Esophagus squamous epithelium (tissue), 5 donors: ENCODE measurements around the gene CARD6. TPM values are rescaled to one million over a fixed set of nuclear protein-coding genes. Genes with fewer than 3 reads are reported as not detected.
"Not testable (repeated sequence)": the region's sequence is repeated elsewhere in the genome, so short reads cannot be mapped to it uniquely, and the experiment has no call there.

Source experiments
- DNase-seq: peaks from one replicate; lab custom pipeline; 2025; lab: John Stamatoyannopoulos, UW
- H3K27ac ChIP-seq, 4 donors: fragments of 200-600 bp; sonication (generic); one replicate each; pipeline ENCODE4 v1.5.1; 2016 to 2019; ENCODE audit warnings: mild to moderate bottlenecking in 1 of 4
- H3K27me3 ChIP-seq, 4 donors: fragments of 200-600 bp; sonication (generic); 1 replicate in 3 of 4; 2 replicates in 1 of 4; pipeline versions ENCODE4 v1.5.1 to v1.6.0; 2017 to 2021; ENCODE audit warnings: antibody characterized with exemption in 1 of 4
- H3K36me3 ChIP-seq, 3 donors: fragments of 200-600 bp; sonication (generic); one replicate each; pipeline ENCODE4 v1.5.1; 2016 to 2019
- H3K4me1 ChIP-seq, 3 donors: fragments of 200-600 bp; sonication (generic); one replicate each; pipeline ENCODE4 v1.5.1; 2017 to 2019
- H3K4me3 ChIP-seq, 4 donors: fragments of 200-600 bp; sonication (generic); 1 replicate in 3 of 4; 2 replicates in 1 of 4; pipeline ENCODE4 v1.5.1; 2016 to 2019; ENCODE audit warnings: mild to moderate bottlenecking in 2 of 4, moderate library complexity in 1 of 4
- H3K9me3 ChIP-seq, 3 donors: fragments of 200-600 bp; sonication (generic); one replicate each; pipeline ENCODE4 v1.5.1; 2016 to 2019
- POLR2A ChIP-seq, 4 donors: fragments of 450-650 bp; IDR thresholded peaks; one replicate each; pipeline ENCODE4 v1.6.1; 2017; ENCODE audit warnings: antibody characterized with exemption in 4 of 4, mild to moderate bottlenecking in 4 of 4, moderate library complexity in 3 of 4
- WGBS, 2 donors: methylation state at CpG; one replicate each; pipeline ENCODE4 v1.1.5; 2018; 5-methylcytosine and 5-hydroxymethylcytosine counted together
- intact Hi-C: fragments of 100-400 bp; cut with DNase I; formaldehyde crosslinking; loops from one replicate; pipeline ENCODE4 v1.15.0; 2022
- total RNA-seq, 4 donors: library from RNA; depleted of rRNA; stranded (reverse); fragments of >200 nt; gene quantifications; one replicate each; pipeline ENCODE4 v1.1.0, GENCODE V29; 2016
- TF ChIP-seq, protein P1 (sequence below), 6 experiments: fragments of 450-650 bp in 4 of 6; fragments of 200-600 bp in 2 of 6; sonication (generic) in 2 of 6; IDR thresholded peaks; one replicate each; pipeline ENCODE4 v1.5.1; 2016 to 2019; ENCODE audit warnings: antibody characterized with exemption in 6 of 6, mild to moderate bottlenecking in 4 of 6, moderate library complexity in 4 of 6
- donor health status: DM: yes; HTN: yes; CAD: no.

Gene CARD6
- total RNA-seq, 4 donors from 2014 or later, result 17.7 to 20.4 (median 19.2) TPM

DNA sequence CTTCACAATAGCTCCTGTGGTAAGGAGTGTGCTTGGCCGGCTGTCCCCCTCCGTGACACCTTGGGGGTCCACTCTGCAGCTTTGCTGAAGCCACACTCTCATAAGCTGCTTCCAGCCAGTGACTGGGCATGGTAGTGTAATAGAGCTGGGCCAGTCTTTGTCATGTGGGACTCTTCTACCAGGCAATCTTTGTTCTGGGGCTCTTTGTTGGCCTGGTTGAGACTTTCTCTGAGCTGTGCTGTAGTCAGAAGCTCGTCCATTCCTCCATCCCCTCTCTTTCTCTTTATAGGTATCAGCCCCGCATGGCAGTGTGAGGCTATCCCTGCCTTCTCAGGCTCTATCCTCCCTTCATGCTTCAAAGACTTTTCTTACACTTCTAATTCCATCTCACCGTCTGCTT is 25.7 kb downstream of the CARD6 start:
- Histone ChIP-seq H3K36me3 (no peaks in the 10 kb centered on the region), H3K27ac (no peak overlapping the region), H3K4me3 (no peak overlapping the region), H3K27me3 (no peaks in the 10 kb centered on the region), H3K9me3 (peaks cover 0 to 6% (median 1%) of the 10 kb centered on the region in 3 donors), H3K4me1 (peaks cover 0 to 7% (median 0%) of the 10 kb centered on the region in 3 donors)
- intact Hi-C loops, result no loop called here
- TF ChIP-seq, protein P1, sequence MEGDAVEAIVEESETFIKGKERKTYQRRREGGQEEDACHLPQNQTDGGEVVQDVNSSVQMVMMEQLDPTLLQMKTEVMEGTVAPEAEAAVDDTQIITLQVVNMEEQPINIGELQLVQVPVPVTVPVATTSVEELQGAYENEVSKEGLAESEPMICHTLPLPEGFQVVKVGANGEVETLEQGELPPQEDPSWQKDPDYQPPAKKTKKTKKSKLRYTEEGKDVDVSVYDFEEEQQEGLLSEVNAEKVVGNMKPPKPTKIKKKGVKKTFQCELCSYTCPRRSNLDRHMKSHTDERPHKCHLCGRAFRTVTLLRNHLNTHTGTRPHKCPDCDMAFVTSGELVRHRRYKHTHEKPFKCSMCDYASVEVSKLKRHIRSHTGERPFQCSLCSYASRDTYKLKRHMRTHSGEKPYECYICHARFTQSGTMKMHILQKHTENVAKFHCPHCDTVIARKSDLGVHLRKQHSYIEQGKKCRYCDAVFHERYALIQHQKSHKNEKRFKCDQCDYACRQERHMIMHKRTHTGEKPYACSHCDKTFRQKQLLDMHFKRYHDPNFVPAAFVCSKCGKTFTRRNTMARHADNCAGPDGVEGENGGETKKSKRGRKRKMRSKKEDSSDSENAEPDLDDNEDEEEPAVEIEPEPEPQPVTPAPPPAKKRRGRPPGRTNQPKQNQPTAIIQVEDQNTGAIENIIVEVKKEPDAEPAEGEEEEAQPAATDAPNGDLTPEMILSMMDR (IDR thresholded peaks at IDR 0.05), result no peak
- no peak for TF ChIP-seq POLR2A (IDR thresholded peaks at IDR 0.05)
- 65 to 80% methylated on average over 4 to 5 of the region's 5 CpGs for WGBS, 2 donors
- no peak for DNase-seq

DNA sequence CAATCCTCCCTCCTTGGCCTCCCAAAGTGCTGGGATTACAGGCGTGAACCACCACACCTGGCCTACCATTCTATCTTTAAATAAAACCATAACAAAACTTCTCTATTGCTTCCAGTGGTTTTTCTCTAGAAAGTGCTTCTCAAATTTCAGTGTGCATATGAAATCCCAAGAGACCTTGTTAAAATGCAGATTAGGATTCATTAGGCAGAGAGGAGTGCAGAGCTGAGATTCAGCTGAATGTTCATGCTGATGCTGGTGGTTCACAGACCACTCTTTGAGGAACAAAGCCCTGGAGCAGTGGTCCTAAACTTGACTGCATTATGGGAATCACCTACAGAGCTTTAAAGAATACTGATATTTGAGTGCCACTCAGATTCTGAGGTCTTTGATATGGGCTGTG is 28.2 kb downstream of the CARD6 start:
- Histone ChIP-seq H3K4me1 (peaks cover 0 to 7% (median 0%) of the 10 kb centered on the region in 3 donors), H3K9me3 (peaks cover 0 to 17% (median 7%) of the 10 kb centered on the region in 3 donors), H3K36me3 (no peaks in the 10 kb centered on the region), H3K27ac (no peak overlapping the region), H3K27me3 (no peaks in the 10 kb centered on the region), H3K4me3 (no peak overlapping the region)
- 67 to 83% methylated on average over 1 of the region's 1 CpG for WGBS, 2 donors
- no peak for DNase-seq
- intact Hi-C loops, result no loop called here
- TF ChIP-seq, protein P1 (IDR thresholded peaks at IDR 0.05), result no peak
- TF ChIP-seq POLR2A (IDR thresholded peaks at IDR 0.05), result no peak

DNA sequence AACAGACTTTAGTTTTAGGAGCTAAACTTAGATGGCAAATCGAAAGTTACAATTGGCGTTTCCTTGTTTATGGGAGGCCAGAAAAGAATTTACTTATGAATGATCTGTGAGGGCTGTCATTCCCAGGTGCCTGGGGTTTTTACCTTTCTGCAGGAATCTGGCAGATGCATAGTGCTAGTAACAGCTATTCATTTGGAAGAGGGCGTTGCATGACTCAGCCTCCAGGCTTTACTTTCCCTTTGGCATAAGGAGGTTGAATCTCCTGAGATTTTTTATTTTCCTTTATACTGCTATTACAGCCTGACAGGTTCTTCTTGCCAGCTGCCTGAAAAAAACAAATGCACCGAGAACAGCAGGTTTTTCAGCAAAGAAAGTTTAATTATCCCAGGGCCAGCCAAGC is 30.0 kb downstream of the CARD6 start:
- no peak for TF ChIP-seq POLR2A (IDR thresholded peaks at IDR 0.05)
- TF ChIP-seq, protein P1 (IDR thresholded peaks at IDR 0.05), result no peak
- DNase-seq, result no peak
- Histone ChIP-seq H3K4me3 (no peak overlapping the region), H3K9me3 (peaks cover 0 to 17% (median 7%) of the 10 kb centered on the region in 3 donors), H3K36me3 (no peaks in the 10 kb centered on the region), H3K4me1 (peaks cover 0 to 7% (median 0%) of the 10 kb centered on the region in 3 donors), H3K27ac (no peak overlapping the region), H3K27me3 (no peaks in the 10 kb centered on the region)
- intact Hi-C loops, result no loop called here
- WGBS, 2 donors, result 27 to 52% methylated on average over 4 of the region's 4 CpGs

DNA sequence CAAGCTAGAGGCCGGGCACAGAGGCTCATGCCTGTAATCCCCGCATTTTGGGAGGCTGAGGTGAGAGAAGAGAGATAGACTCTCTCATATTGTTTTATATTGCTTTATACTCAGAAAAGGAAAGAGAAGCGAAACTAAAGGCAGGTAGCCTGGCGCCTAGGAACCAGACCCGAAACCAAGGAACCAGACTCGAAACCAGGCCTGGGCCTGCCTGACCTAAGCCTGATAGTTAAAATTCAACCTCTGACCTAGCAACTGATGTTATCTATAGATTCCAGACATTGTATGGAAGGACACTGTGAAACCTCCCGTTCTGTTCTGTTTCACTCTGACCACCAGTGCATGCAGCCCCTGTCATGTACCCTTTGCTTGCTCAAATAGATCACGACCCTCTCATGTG is 31.1 kb downstream of the CARD6 start:
- intact Hi-C loops, H3K4me3 ChIP-seq, H3K27ac ChIP-seq, H3K36me3 ChIP-seq, H3K4me1 ChIP-seq, H3K27me3 ChIP-seq, DNase-seq: not testable (repeated sequence)
- WGBS, 2 donors, result 90 to 93% methylated on average over 7 to 8 of the region's 8 CpGs
- peaks cover 0 to 27% (median 12%) of the 10 kb centered on the region in 3 donors for H3K9me3 ChIP-seq

DNA sequence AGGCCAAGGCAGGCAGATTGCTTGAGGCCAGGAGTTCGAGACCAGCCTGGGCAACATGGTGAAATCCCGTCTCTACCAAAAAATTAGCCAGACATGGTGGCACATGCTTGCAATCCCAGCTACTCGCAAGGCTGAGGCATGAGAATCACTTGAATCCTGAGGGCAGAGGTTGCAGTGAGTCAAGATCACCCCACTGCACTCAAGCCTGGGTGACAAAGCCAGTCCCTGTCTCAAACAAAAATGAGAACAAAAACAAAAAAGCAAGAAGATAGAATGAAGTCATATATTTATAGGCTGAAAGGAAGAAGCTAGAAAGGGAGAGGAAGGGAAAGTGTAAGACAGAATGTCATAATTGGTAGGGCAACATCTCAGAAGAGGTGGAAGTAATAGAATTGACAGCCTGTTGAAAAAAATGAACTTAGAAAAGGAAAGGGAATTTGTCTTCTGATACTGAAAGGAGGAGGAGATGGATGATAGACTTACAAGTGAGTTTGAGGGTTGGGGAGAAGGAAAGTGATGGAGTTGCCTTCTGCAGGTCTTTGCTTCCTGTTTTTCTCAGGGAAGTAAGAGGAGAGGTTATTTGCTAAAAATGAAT is 32.2 kb downstream of the CARD6 start:
- no peak for DNase-seq
- intact Hi-C loops, result no loop called here
- 87 to 90% methylated on average over 3 of the region's 3 CpGs for WGBS, 2 donors

More for the DNA sequence above, 32.2 kb downstream of the CARD6 start:
- Histone ChIP-seq H3K4me3 (no peak overlapping the region), H3K4me1 (peaks cover 0 to 7% (median 0%) of the 10 kb centered on the region in 3 donors), H3K36me3 (no peaks in the 10 kb centered on the region), H3K27ac (no peak overlapping the region), H3K27me3 (no peaks in the 10 kb centered on the region), H3K9me3 (peaks cover 0 to 31% (median 12%) of the 10 kb centered on the region in 3 donors)
- no peak for TF ChIP-seq POLR2A (IDR thresholded peaks at IDR 0.05)
- TF ChIP-seq, protein P1 (IDR thresholded peaks at IDR 0.05), result no peak
